ENCODE results near the gene PLVAP. TPM values are rescaled to one million over a fixed set of nuclear protein-coding genes. Genes with fewer than 3 reads are reported as not detected.

PLVAP gene
- total RNA-seq, 4 donors from 2014 or later = 11.5 to 45.1 (median 18.8) TPM

DNA sequence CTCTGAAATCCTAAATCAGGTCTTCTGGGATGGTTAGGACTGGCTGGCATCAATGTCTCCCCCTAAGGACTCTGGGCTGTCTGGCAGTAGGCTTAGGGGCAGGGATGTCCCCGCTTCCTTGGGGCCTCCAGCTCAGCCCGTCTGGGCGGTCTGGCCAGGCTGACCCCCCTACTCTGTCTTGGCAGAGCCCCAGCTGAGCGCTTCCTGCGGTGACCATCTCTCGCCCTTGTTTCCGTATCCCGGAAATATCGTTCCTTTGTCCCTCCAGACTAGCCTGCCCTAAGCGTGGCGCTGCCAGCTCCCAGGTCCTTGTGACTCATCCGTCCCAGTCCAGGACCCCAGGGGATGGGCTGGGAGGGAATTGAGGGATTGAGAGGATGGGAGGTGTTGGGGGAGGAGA is 28.4 kb downstream of the PLVAP start:
- peaks cover 0 to 6% (median 0%) of the 10 kb centered on the region in 3 donors for H3K27me3 ChIP-seq
- no peaks in the 10 kb centered on the region for H3K36me3 ChIP-seq
- peak; percentile 47 to 59 for ATAC-seq
- no peak for DNase-seq
- H3K9me3 ChIP-seq = no peaks in the 10 kb centered on the region
- peaks cover 30 to 33% of the 10 kb centered on the region in 2 donors for H3K4me1 ChIP-seq
- H3K4me3 ChIP-seq = no peak overlapping the region
- in situ Hi-C loops (cut with MboI; ENCODE audit: low sequenced_read_pairs in 4 of 4) (loop anchor here (5.0 to 10.0 kb wide), 2 partner anchors 39 to 116 kb away; partner anchors contain the start of gene NXNL1 (in 1 of the 4)), intact Hi-C loops (cut with DNase I; ENCODE audit: low total_unique reads) (no loop called here)
- H3K27ac ChIP-seq = peak overlapping the region; percentile 33 to 75 (median 62)
- no peak for TF ChIP-seq POLR2A (IDR thresholded peaks at IDR 0.05)
- TF ChIP-seq, protein P1, sequence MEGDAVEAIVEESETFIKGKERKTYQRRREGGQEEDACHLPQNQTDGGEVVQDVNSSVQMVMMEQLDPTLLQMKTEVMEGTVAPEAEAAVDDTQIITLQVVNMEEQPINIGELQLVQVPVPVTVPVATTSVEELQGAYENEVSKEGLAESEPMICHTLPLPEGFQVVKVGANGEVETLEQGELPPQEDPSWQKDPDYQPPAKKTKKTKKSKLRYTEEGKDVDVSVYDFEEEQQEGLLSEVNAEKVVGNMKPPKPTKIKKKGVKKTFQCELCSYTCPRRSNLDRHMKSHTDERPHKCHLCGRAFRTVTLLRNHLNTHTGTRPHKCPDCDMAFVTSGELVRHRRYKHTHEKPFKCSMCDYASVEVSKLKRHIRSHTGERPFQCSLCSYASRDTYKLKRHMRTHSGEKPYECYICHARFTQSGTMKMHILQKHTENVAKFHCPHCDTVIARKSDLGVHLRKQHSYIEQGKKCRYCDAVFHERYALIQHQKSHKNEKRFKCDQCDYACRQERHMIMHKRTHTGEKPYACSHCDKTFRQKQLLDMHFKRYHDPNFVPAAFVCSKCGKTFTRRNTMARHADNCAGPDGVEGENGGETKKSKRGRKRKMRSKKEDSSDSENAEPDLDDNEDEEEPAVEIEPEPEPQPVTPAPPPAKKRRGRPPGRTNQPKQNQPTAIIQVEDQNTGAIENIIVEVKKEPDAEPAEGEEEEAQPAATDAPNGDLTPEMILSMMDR (IDR thresholded peaks at IDR 0.05 in 4 of 5, conservative IDR thresholded peaks at IDR 0.05 in 1 of 5) = no peak

GRCh38 chr19:17347877-17348276 is 29.3 kb downstream of the PLVAP start:
- in situ Hi-C loops (cut with MboI; ENCODE audit: low sequenced_read_pairs in 4 of 4) = loop anchor here (5.0 to 10.0 kb wide), 2 partner anchors 39 to 117 kb away; partner anchors contain the start of gene NXNL1 (in 1 of the 4)

DNA sequence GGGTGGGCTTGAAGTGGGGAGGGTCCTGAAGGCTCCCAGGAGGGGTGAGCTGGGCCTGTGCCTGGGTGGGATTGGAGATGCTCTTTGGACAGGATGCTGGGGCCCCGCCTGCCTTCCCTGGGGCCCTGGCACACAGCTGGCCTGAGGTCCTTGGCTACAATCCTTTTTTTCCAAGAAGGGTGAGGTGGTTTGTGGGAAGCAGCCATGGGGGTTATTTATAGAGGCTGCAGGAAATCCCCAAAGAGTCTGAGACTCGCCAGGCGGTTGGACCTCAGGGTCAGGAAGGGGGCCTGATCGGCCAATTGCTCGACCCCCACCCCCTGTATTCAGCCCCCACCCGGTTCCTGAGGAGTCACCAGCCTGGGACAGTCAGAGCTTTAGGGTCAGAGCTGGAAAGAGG is 29.8 kb downstream of the PLVAP start:
- peaks cover 30 to 33% of the 10 kb centered on the region in 2 donors for H3K4me1 ChIP-seq
- TF ChIP-seq, protein P1 (IDR thresholded peaks at IDR 0.05 in 4 of 5, conservative IDR thresholded peaks at IDR 0.05 in 1 of 5) = no peak
- TF ChIP-seq POLR2A (IDR thresholded peaks at IDR 0.05) = no peak

More at GRCh38 chr19:17347877-17348276, 29.3 kb downstream of the PLVAP start:
- peaks cover 0 to 4% (median 0%) of the 10 kb centered on the region in 3 donors for H3K27me3 ChIP-seq
- H3K9me3 ChIP-seq = no peaks in the 10 kb centered on the region
- peak overlapping the region; percentile 54 to 75 (median 69) for H3K27ac ChIP-seq
- DNase-seq (no peak), ATAC-seq (no peak)
- H3K4me1 ChIP-seq = peaks cover 30 to 33% of the 10 kb centered on the region in 2 donors
- no peak overlapping the region for H3K4me3 ChIP-seq
- H3K36me3 ChIP-seq = no peaks in the 10 kb centered on the region
- intact Hi-C loops (cut with DNase I; ENCODE audit: low total_unique reads) = no loop called here
- TF ChIP-seq POLR2A (IDR thresholded peaks at IDR 0.05) = no peak
- TF ChIP-seq, protein P1 (IDR thresholded peaks at IDR 0.05 in 4 of 5, conservative IDR thresholded peaks at IDR 0.05 in 1 of 5) = no peak

DNA sequence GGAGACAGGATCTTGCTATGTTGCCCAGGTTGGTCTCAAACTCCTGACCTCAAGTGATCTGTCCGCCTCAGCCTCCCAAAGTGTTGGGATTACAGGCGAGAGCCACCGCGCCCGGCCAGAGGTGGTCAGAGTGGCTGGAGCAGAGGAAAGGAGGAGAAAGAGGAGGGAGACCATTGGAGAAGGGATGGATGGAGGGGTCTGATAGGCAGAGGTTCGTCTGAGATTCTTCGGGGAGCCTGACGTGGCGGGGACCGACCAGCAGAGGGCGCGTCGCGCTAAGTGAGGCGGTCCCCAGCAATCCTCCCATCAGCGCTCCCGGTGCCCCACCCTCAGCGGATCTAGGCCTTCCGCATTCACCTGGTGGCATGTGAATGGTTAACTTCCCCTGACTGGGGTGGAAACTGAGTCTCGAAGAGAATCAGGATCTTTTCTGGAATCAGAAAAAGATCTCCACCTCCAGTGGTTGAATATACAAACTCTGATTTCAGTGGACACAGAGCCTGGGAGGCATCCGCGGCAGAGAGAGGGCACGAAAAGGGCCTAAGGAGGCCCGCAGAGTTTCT is 31.0 kb downstream of the PLVAP start:
- Histone ChIP-seq H3K9me3 (no peaks in the 10 kb centered on the region), H3K36me3 (peaks cover 0 to 6% of the 10 kb centered on the region in 2 donors), H3K4me1 (peaks cover 30 to 33% of the 10 kb centered on the region in 2 donors), H3K4me3 (no peak overlapping the region), H3K27ac (peak overlapping the region; percentile 54 to 75 (median 69)), H3K27me3 (no peaks in the 10 kb centered on the region)
- DNase-seq = peak in 1 of 2 donors; percentile 59
- ATAC-seq = peak; percentile 78 to 81
- TF ChIP-seq, protein P1 (IDR thresholded peaks at IDR 0.05 in 4 of 5, conservative IDR thresholded peaks at IDR 0.05 in 1 of 5) = peak; percentile 93 to 98 (median 97)
- no peak for TF ChIP-seq POLR2A (IDR thresholded peaks at IDR 0.05)
- intact Hi-C loops (cut with DNase I; ENCODE audit: low total_unique reads) (loop anchor here (1.0 kb wide), 3 partner anchors 40 to 120 kb away; no protein-coding TSS in a partner anchor), in situ Hi-C loops (cut with MboI; ENCODE audit: low sequenced_read_pairs in 4 of 4) (loop anchor here (5.0 to 10.0 kb wide), 2 partner anchors 41 to 119 kb away; partner anchors contain the start of gene NXNL1 (in 1 of the 4))

More for the DNA sequence above, 29.8 kb downstream of the PLVAP start:
- peak in 1 of 2 donors; percentile 35 for DNase-seq
- in situ Hi-C loops (cut with MboI; ENCODE audit: low sequenced_read_pairs in 4 of 4) = loop anchor here (5.0 to 10.0 kb wide), 2 partner anchors 40 to 117 kb away; partner anchors contain the start of gene NXNL1 (in 1 of the 4)
- intact Hi-C loops (cut with DNase I; ENCODE audit: low total_unique reads) = no loop called here
- ATAC-seq = peak in 1 of 2 donors; percentile 54
- no peaks in the 10 kb centered on the region for H3K27me3 ChIP-seq
- peak overlapping the region; percentile 54 to 75 (median 69) for H3K27ac ChIP-seq
- no peak overlapping the region for H3K4me3 ChIP-seq
- no peaks in the 10 kb centered on the region for H3K9me3 ChIP-seq
- H3K36me3 ChIP-seq = no peaks in the 10 kb centered on the region
